HPDE6-E6E7 (cell line): ENCODE results near the gene IFT122.

Experiments used
- DNase-seq: peaks from one replicate; pipeline ENCODE4 v3.0.0; 2011; ENCODE audit warnings: missing footprints; ENCODE audit errors: extremely low spot score

The IFT122 gene

GRCh38 chr3:129555616-129556357, 115.8 kb downstream of the IFT122 start:
- DNase-seq: no peak

GRCh38 chr3:129556358-129556695, 116.3 kb downstream of the IFT122 start:
- no peak for DNase-seq

DNA sequence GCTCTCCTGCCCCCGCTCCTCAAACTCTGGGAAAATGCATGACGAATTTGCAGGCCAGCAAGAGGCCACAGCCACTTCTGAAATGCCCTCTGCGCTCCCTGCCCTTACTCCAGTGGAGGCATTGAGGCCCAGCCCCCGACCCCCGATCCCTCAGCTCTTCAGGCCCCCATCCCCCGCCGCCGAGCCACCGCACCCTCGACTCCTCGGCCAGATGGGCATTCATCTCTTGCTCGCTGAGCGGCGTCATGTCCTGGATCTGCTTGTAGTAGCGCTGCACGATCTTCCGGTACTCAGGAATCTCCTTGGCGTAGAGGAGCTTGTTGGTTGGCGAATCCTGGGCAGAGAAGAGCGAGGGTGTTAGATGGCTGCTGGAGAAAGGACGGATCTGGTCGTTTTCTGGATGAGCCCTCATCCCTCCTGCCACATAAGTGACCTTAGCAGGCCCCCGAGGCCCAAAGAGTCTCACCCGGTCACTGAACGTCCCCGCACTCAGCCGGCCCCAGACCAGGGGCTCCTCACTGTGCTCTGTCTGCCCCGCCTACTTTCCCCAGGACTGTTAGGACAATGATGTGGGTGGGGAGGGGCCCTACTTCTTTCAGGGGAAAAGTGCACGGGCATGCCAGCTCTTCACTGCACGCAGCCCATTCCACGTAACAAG, 117.0 kb downstream of the IFT122 start:
- DNase-seq: no peak

DNA sequence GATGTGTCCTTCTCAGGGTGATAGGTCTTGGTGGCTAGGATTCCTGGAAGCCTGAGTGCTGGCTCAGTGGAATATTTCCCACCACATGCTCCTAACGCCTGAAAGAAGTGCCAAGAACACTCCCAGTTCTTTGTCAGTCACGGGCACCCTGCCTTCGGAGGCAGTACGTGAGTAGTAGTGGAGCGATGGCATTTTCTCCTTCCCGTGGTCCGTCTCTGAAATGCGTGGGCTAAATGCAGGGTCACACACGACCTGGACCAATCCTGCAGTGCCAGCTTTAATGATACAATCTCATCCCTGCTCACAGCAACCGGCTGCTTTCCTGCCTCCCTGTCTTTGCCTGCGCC, 117.5 kb downstream of the IFT122 start:
- no peak for DNase-seq

DNA sequence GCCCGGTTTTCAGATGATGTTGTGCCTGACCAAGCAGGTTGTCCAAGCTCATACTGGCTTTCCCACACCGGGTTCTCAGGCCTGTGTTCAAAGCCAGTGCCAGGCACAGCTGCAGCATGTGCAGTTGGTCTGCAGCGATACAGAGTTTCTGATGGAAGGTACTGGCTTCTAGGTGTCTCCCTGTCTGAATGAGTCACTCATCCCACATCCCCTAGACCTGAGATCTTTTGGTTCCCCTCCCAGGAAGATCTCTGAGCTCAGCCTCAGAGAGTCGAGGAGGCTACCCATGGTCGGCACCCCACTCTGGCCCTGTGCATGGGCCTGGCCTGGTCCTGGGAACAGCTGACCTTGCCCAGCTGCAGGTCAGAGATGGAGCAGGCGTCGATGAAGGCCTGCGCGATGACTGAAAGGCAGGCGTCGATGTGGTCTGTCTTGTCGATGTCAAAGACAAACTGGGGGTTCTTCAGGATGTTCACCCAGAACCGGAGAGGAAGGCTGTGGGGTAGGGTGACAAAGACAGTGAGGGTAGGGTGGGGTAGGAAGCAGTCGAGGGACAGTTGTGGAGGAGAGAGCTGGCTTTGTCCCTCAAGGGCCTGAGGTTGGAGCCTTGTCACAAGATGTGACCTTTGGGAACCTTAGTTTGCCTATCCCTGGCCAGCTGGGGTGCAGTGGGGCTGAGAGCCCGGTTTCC, 118.2 kb downstream of the IFT122 start:
- no peak for DNase-seq

GRCh38 chr3:129558772-129559564, 118.9 kb downstream of the IFT122 start:
- DNase-seq: no peak

GRCh38 chr3:129559565-129560079, 119.6 kb downstream of the IFT122 start:
- DNase-seq: no peak

- no peak for DNase-seq
These were observed 120.3 kb downstream of the IFT122 start for GRCh38 chr3:129560269-129560787.

DNA sequence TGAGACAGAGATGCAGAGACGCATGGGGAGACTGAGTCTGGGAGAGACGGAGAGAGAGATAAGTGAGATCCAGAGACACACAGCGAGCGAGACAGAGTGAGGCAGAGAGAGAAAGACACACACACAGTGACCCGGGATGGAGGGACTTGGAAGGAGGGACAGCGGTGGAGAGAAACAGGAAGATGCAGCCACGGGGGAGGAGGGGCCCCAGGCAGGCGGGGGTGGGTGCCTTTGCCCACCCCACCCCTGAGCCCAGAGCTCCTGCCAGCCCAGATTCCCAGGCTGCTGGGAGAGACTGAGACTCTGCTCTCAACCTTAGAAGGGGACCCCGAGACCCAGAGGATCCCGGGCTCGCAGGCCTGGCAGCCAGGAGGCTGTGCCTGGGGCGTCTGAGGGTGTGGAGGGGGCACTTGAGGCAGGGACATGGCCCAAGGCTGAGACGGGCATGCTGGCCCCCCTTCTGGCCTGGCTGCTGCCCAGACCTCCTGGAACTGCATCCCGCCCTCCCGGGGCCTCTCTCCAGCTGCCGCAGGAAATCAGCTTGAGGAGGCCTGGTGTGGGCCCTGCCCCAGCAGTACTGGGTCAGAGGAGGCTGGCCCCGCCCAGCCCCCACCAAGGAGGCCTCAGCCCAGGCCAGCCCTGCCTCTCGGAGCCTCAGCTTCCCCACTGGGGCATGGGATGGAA, 121.0 kb downstream of the IFT122 start:
- no peak for DNase-seq

- no peak for DNase-seq
These were observed 121.7 kb downstream of the IFT122 start for GRCh38 chr3:129561619-129562248.

- DNase-seq: no peak
These were observed 122.8 kb downstream of the IFT122 start for GRCh38 chr3:129562803-129563202.

DNA sequence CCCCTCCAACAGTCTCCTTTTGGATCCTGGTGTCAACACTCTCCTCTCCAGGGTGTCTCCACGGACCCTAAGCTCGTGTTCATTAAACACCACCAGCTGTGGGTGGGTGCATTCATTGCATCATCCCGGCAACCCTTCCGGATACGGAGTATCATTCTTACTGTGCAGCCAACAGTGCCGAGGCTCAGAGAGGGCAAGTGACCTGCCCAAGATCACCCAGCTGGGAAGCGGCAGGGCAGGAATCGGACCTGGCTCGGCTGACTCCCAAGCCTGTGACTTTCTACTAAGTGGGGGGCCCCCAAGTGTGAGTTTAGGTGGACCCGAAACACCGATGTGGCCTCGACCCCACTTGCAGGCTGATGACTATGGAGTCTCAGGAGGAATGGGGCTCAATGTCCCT, 123.3 kb downstream of the IFT122 start:
- DNase-seq: no peak

- no peak for DNase-seq
These were observed 124.0 kb downstream of the IFT122 start for GRCh38 chr3:129563850-129564535.

GRCh38 chr3:129564981-129565644, 125.1 kb downstream of the IFT122 start:
- no peak for DNase-seq

DNA sequence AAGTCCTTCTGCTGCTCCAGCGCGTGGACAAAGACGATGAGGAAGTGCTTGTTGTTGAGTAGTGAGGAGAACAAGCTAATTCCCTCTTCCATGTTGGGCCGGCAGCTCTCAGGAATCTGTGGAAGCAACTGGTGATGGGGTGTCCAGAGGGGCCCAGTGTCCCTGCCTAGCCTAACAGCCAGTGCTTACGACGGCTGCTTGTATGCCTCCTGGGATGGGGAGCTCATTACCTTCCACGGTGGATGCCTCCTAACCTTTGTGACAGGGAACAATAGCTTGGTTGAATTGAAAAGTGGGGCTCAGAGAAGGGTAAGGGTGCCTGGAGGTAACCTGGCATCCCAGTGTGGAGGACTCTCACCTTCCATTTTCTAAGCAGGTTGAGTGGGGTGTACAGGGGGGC, 125.9 kb downstream of the IFT122 start:
- DNase-seq: no peak

GRCh38 chr3:129567176-129567705, 127.2 kb downstream of the IFT122 start:
- no peak for DNase-seq

- no peak for DNase-seq
These were observed 127.9 kb downstream of the IFT122 start for GRCh38 chr3:129567939-129568338.

GRCh38 chr3:129569856-129570255, 129.8 kb downstream of the IFT122 start:
- no peak for DNase-seq
